Left kidney (tissue), 2 donors: ENCODE data around the gene ZDHHC11B. TPM values are rescaled to one million over a fixed set of nuclear protein-coding genes. Genes with fewer than 3 reads are reported as not detected.

Source experiments
- DNase-seq: peaks from one replicate; pipeline ENCODE4 v3.0.0-alpha.2; 2013
- polyA plus RNA-seq: library from polyadenylated mRNA; unstranded; fragments of 120-200 nt; gene quantifications from one replicate; pipeline ENCODE4 v1.2.1, GENCODE V29; 2013; ENCODE audit not compliant: insufficient read length

Gene ZDHHC11B
- polyA plus RNA-seq, 1 donor, result 8.9 TPM

DNA sequence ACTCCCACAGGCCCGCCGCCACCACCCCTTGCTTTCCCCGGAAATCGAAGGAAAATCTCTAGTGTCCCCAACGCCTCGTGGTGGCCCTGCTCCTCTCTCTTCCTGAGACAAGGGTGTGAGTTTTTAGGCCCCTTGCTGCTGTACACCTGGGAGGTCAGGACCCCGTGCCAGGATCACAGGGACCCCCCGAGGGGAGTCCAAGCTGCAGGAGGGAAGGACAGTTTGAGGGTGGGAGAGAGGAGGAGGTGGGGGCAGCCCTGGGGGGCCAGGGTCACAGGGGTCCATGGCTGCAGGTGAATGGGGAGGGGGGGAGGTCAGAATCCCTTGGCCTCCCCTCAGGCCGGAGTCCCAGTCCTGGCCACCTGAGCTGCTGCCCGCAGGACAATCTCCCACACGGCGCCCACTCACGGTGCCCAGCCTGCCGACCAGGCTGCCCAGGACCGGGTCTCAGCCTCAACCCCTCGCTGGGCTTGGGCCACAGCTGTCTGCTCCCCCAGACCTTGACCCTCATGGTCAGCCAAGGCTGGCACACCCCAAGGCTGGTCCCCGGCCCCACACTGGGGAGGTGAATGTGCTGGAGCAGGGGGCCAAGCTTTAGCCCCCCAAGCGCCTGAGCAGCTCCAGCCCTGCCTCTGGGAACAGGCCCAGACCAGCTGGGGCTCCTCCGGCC is 111.2 kb downstream of the ZDHHC11B start:
- no peak for DNase-seq

- peak; percentile 93 for DNase-seq
Observed at GRCh38 chr5:672329-673160, 112.0 kb downstream of the ZDHHC11B start.

- peak; percentile 63 for DNase-seq
Observed at GRCh38 chr5:671459-672328, 112.8 kb downstream of the ZDHHC11B start.

DNA sequence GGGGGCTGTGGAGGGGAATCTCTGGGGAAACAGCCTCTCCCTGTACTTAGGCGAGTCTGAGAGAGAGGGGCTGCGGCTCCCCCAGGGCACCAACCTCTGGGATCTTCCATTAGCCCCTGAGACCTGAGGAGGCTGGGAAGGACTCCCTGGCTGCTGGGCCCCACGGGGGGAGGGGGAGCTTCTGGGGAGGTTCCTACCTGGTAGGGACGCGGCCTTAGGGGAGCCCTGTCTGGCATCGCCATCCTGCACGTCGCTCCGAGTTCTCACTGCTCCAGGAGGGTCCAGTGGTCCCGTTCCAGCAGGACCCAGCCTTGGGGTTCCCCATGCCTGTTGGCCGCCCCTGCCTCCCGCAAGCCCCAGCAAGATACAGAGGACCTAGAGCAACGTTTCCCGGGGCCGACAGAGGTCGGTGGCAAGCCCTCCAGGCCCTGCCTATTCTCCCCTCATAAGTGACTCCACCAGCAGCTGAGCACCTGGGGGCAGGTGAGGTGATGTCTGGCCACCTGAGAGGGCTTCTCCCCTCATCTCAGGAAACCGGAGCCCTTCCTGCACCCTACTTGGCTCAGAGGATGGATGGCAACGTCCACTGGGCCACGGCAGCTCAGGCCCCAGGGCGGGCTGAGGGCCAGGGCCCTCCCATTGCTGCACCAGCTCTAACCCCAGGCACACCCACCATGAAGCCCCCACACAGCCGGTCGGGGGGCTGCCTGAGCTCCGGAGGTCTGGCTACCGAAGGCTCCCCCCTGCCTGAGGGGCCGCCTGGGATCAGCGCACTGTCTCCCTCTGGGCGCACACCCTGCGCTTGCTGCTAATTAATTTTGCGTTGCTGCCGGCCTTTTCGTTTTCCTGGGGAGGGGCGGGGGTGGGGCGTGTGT is 113.9 kb downstream of the ZDHHC11B start:
- no peak for DNase-seq

DNA sequence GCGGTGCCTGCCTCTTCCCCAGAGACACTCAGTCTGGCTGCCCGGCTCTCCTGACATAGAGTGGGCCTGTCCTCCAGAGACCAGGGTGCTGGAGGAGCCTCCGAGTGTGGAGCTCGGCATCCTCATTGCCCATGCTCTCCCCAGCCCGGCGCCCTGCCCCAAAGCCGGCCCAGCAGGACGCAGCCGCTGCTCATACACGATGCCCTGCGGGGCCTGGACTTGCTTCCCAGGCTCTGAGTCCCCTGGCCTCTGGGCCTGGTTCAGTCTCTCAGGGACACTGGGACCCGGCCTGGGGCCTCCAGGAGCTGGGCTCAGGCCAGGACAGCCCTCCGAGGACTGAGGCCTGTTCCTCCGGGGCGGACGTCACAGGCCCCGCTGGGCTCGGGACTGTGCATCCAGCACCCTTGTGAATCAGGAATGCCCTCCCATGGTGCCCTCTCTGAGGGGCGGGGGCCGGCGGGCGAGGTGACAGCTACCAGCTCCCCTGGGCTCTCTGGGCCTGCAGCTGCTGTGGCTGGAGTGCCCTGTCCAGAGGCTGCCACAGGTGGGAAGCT is 114.6 kb downstream of the ZDHHC11B start:
- DNase-seq, result no peak

- no peak for DNase-seq
Observed at GRCh38 chr5:669111-669841, 115.3 kb downstream of the ZDHHC11B start.

DNA sequence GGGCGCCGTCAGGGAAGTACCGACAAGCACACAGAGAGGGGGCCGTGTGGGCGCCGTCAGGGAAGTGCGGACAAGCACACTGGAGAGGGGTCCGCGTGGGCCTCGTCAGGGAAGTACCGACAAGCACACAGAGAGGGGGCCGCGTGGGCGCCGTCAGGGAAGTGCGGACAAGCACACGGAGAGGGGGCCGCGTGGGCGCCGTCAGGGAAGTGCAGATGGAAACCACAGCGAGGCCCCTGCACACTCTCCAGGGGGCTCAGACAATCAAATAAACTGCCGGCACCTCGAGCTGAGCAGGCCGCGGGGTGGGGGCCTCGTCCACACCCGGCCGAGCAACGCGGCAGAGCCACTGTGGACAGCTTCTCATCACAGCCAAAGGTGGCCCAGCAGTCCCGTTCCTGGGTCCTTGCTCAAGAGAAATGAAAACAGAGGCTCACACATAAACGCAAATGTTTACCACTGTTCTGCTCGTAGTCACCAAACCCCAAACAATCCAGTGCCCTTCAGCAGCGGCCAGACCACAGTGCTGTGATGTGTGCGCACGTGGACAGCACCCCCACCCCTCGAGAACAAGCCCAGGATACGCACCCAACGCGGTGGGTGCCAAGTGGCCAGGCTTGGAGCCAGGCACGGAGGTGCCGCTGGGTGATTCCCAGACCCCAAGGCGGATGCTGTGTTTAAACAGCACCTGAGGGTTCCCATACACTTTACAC is 116.1 kb downstream of the ZDHHC11B start:
- no peak for DNase-seq

- no peak for DNase-seq
Observed at GRCh38 chr5:666816-667498, 117.6 kb downstream of the ZDHHC11B start.

GRCh38 chr5:665956-666711 is 118.4 kb downstream of the ZDHHC11B start:
- no peak for DNase-seq

DNA sequence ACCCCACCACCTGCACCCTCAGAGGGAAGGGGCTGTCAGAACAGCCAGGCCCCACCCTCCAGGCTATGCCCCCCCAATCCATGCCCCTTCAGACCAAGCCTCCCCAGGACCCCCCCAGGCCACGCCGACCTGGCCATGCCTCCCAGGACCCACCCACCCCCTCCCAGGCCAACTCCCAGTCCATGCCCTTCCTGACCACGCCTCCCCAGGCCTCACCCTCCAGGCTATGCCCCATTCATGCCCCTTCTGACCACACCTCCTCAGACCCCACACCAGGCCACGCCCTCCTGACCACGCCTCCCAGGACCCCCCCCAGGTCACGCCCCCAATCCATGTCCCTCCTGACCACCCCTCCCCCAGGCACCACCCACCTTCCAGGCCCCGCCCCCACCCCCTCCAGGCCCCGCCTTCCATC is 119.0 kb downstream of the ZDHHC11B start:
- no peak for DNase-seq

DNA sequence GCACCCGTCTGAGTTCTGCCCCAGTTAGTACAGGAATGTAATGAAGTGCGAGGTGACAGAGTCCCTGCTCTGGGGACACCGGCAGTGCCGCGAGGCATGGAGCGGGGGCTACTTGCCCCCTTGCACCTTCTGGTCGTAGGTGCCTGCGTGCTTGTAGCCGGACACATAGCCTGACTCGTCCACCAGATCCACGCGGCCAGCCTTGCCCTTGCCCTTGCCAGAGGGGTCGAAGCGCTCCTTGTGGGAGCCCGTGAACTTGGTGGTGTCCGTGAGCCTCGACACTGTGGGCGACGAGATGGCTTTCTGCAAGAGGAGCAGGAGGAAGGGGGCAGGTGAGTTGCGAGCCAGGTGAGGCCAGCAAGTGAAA is 119.6 kb downstream of the ZDHHC11B start:
- DNase-seq, result no peak

GRCh38 chr5:664343-664993 is 120.1 kb downstream of the ZDHHC11B start:
- DNase-seq, result no peak

DNA sequence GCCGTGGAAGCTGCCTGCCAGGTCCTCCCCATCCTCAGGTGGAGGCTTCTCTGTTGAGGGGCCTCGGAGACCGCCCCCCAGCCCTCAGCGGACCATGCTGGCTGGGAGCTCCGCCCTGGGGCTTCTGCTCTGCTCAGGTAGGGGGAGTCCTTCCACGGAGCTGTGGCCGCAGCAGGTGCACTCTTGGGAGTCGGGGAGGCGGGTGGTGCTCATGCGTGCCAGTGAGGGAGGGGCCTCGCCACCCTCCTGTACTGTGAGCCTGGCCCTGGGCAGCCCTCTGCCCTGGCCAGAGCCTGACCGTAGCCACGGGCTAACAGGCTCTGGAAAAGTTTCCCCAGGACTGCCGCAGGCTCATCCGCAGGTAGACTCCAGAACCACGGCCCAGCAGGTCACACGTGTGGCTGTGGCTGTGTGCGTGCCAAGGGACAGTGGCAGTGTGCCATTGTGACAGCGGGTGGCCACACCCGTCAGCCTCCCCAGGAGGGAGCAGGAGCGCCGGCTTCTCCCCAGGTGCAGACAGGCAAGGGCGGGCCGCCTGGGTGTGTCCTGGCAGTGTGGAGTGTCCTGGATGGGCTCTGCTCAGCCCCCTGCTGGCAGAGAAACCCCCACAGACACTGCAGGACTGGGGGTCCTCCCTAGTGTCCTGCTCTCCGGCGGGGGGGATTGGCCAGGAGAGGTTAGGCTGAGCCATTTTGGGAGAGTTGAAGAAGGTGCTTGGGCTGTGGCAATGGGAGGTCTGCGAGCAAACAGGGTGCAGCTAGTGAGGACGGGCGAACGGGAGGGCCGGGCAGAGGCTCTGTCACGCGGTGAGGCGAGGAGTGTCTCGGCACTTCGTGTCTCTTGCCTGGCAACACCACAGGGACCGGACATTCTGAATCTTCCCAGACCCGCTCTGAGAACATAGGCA is 120.8 kb downstream of the ZDHHC11B start:
- no peak for DNase-seq

DNA sequence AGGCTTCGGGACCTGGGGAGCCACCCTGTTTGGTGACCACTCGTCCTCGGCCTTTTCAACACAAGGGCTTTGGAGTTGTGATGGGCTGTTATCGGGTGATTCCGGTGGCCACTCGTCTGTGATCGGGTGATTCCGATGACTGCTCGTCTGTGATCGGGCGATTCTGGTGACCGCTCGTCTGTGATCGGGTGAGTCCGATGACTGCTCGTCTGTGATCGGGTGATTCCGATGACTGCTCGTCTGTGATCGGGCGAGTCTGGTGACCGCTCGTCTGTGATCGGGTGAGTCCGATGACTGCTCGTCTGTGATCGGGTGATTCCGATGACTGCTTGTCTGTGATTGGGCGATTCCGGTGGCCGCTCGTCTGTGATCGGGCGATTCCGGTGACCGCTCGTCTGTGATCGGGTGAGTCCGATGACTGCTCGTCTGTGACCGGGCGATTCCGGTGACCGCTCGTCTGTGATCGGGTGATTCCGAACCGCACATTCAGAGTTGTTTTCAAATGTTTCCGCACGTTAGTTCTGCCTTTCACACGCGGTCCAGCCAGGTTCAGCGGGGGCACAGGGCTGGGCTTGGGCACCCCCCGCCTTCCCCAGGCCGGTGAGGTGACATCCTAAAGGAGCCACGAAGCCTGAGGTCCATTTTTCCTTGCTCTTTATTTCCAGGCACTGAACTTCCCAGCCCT is 121.6 kb downstream of the ZDHHC11B start:
- no peak for DNase-seq

GRCh38 chr5:661891-662750 is 122.4 kb downstream of the ZDHHC11B start:
- DNase-seq, result no peak
